GM21717 (cell line): ENCODE data around the gene FOXI1.
"Not testable (repeated sequence)": the region's sequence is repeated elsewhere in the genome, so short reads cannot be mapped to it uniquely, and the experiment has no call there.

Experiments
- ATAC-seq: cut with Tn5 transposase; IDR thresholded peaks from one replicate; pipeline ENCODE4 v1.9.1; 2021; ENCODE audit warnings: mild to moderate bottlenecking, moderate library complexity; ENCODE audit not compliant: unreplicated experiment

Gene FOXI1

GRCh38 chr5:170121321-170121720 lies 15.6 kb downstream of the FOXI1 start:
- ATAC-seq = no peak

GRCh38 chr5:170126061-170126460 lies 20.4 kb downstream of the FOXI1 start:
- ATAC-seq = no peak

GRCh38 chr5:170126626-170127025 lies 20.9 kb downstream of the FOXI1 start:
- no peak for ATAC-seq

DNA sequence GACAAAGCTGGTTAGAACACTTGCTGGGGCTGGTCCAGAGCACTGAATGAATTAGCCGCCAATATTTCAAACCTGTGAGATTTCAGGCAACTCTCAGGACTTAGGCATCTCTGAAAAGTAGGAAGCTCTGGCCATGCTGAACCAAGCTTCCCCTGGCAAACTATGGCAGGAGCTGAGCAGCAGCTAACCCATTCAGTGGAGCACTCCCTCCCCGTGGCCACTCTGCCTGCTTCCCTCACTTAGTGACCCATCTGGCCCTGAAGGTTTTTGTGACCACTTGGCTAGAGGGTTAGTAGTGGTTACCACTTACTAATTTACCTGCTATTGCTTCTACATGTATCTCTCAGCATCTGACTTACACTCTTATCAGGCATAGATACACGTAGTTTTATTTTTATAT lies 25.5 kb downstream of the FOXI1 start:
- ATAC-seq = no peak

- no peak for ATAC-seq
Observed at GRCh38 chr5:170132269-170132975, 26.7 kb downstream of the FOXI1 start.

DNA sequence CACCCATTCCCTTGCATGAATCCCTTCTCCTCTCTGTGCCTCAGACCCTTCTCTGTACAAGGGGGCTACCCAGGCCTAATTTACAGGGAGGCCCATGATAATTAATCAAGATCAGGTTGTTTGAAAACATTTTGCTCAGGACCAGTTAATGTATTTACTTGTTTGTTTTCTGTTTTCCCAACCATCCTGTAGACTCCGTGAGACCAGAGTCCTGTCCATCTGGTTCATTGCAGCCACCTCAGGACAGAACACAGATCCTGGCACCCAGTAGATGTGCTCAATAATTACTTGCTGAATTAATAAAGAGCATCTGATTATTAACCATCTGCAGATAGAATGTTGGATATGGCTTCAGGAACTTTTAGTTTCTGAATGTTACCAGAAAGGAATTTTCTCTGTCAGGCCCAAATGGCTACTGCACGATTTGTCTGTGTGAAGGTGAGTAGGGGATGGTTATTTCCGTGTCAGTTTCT lies 27.3 kb downstream of the FOXI1 start:
- ATAC-seq = no peak

- ATAC-seq = no peak
Observed at GRCh38 chr5:170135796-170136490, 30.2 kb downstream of the FOXI1 start.

DNA sequence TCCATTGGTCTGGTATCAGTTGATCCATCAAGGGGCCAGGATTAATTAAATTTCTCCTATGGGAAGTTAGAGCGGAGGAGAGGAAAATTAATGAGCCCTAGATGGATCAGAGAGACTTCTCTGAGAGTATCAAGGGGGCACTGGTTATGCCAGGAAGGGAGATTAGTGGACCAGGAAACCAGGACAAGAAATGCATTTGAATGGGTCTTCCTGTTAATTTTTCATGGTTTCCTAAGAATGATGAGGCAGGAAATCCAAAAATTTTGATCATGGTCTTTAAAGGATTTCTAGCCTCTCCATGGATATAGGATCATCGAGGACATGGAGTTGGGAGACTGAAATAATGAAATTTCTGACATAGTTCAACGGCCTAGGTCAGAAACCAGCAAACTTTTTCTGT lies 30.8 kb downstream of the FOXI1 start:
- ATAC-seq = no peak

- ATAC-seq = no peak
Observed at GRCh38 chr5:170137694-170138214, 32.1 kb downstream of the FOXI1 start.

DNA sequence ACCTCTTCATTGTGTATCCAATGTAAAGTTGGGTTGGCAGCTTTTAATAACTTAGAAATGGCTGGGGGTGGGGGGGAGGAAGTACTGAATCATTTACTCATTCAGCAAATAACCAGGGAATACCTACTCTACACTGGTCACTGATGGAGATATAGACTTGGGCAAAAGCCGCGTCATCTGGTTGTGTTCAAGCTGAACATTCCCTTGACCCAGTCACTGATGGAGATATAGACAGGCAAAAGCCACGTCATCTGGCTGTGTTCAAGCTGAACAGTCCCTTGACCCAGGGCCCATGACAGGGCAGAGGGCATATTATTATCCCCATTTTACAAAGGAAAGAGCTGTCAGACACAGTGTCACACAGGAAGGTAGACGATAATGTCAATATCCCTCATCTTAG lies 32.6 kb downstream of the FOXI1 start:
- ATAC-seq = no peak

DNA sequence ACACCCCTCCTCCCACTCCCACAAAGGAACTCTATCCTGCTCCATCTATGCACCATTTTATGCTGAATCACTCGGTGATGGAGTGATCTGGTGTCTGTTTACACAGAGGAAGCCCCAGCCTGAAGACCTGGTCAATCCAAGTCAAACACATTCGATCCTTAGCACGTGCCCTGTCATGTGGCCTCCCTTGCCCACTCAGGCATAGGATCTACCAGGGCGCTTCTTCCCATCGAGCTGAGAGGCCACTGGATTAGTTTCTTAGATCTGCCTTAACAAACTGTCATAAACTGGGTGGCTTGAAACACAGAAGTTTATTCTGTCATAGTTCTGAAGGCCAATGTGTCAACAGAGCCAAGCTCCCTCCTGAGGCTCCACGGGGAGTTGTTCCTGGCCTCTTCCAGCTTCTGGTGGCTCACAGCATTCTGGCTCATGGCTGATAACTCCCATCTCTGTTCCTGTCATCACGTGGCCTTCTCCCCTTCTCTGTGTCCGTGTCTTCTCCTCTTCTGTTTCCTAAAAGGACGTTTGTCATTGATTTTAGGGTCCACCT lies 34.2 kb downstream of the FOXI1 start:
- ATAC-seq = no peak

- not testable (repeated sequence) for ATAC-seq
Observed at GRCh38 chr5:170141196-170141595, 35.5 kb downstream of the FOXI1 start.

GRCh38 chr5:170141636-170142035 lies 35.9 kb downstream of the FOXI1 start:
- no peak for ATAC-seq

GRCh38 chr5:170142196-170142595 lies 36.5 kb downstream of the FOXI1 start:
- no peak for ATAC-seq

DNA sequence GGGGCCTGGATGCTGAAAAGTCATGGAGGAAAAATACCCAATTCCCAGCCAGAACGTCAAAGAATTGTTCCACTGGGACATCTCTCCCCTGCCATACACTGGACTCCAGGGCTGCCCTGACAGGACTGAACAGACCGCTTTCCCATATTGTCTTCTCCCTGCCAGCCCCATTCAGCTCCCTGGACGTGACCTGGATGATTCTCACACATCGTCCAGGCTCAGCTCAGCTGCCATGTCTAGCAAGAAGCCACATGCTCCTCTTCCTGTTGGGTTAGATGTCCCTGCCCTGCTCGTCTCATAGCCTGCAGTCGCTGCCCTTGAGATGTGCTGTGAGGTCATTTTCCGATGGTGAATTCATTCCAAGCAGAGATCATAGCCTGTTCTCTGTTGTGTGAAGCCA lies 37.4 kb downstream of the FOXI1 start:
- ATAC-seq = no peak

DNA sequence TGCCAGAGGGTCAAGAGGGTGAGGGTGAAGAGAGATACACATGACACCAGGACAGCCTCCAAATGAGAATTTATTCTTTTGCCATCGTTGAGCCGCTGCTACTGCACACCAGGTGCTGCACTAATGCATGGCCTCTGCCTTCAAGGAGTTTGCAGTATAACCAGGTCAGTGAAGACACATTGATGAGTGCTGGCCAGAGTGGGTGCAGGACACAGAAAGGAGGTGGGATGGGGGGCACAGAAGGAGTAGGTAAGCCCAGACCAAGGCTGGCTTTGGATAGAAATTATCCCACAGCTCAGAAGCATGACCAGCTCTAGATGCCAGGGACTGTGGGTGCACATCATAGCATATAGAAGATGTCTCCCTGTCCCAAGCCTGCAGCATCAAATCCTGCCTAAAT lies 38.0 kb downstream of the FOXI1 start:
- no peak for ATAC-seq

DNA sequence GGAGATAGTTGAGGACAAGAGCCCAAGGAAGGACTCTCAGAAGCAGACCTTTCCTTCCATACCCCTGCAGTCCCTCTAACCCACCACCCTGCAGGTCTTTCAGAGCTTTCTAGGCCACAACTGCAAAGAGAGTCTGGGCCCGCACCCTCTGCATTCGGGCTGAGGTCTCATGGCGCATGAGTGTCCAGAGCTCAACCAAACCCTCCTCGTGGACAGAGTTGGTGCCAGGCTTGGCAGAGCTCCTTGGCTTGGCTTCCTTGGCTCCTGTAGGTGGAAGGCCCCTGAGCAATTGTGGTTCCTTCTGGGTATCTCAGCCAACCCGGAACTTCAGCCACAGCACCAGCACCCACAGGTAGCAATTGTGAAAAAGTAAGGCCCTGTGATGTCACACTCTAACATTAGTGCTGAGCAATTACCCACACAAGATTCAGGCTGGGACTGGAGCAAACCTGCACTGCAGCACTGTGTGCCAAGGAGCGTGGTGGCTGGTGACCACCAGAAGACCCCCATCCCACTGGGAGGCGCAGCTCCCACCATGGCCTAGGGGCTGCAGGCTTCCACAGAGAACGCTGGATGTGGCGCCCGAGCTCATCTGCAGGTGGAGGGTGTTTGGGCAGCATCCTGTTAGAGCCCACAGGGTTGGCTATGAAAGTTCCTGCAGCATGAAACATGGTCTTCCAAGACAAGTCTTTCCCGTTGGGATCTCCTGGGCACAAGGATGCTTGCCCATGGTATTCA lies 38.8 kb downstream of the FOXI1 start:
- ATAC-seq = no peak

DNA sequence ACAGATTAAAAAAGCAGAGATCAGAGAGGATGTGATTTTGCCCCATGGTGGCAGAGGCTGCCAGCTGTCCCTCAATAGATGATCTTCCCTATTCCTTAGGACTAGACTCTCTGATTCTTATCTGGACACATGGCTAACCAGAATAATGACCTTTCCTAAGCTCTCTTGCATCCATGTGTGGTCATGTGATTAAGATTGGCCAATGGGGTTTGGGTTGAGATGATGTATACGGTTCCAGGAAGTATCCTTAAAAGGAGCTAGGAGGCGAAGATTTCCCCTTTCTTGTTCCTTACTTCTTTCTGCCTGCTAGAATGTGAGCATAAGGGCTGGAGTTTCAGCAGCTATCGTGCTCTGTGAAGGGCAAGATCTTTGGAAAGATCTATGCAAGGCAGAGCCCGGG lies 39.8 kb downstream of the FOXI1 start:
- ATAC-seq = no peak

GRCh38 chr5:170147051-170147752 lies 41.5 kb downstream of the FOXI1 start:
- no peak for ATAC-seq

GRCh38 chr5:170147753-170148264 lies 42.1 kb downstream of the FOXI1 start:
- ATAC-seq = no peak
